Endothelial cell of hepatic sinusoid (primary cell): ENCODE data around the gene UGT1A6.

ENCODE experiments used
- in situ Hi-C: cut with HindIII; loops from 2 replicates; pipeline ENCODE4 v1.10.0; 2017; ENCODE audit warnings: low sequenced_read_pairs

The UGT1A6 gene

DNA sequence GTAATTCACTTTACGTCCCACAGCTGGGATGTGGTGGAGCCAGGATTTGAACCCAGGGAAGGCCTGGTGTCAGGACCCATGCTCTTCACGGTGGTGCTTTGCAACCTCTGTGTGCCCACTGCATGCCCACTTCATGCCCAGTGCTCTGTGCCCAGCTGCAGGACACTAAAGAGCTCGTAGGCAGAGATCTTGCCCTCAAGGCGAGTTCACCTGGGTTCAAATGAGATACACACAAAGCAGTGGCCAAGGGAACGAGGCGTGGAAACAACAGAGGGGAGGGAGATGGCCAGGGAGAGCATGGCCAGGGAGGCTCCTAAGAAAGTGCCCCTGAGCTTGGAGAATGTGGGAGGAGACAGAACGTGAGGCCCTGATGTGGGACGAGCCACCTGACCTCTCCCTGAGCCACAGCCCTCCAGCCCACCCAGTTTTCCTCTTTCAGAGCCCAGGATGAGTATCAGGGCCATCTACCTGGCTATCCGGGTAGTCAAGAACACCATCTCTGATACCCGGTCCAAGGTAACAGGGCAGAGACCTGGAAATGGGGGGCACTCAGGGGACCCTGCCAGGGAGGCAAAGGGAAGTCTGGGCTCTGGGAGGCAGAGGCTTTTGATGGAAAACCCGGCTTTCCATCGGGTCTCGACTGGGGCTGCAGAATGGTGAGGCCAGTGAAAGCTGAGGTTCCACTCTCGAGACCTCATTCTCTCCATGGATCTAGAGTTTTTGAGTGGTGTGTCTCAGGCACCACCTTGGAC, 105.8 kb downstream of the UGT1A6 start:
- in situ Hi-C loops = no loop called here

DNA sequence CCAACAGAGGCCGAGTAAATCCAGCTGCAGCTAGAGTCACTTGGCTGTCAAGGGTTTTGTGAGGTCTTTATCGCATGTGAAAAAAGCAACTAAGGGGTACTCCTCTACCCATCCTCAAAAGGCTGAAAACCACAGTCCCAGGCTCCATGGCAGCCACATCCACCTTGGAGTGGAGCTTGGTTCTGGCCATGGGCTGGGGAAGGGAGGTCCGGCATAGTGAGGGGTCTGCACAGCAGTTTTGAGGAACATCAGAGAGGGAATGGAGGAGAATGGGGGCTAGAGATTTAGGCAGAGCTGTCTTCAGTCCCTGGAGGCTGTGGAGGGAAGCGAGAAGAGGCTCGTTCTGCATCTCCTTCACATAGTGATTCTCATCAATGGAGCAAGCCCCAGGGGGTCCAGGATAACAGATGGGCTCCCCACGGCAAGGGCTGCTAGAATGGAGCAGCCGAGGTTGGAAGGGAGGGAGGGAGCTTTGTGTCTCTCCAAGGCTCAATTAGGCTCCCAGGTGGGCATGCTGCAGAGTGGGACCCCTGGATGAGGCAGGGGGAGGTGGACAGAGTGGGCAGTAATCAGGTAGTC, 106.5 kb downstream of the UGT1A6 start:
- in situ Hi-C loops = no loop called here

DNA sequence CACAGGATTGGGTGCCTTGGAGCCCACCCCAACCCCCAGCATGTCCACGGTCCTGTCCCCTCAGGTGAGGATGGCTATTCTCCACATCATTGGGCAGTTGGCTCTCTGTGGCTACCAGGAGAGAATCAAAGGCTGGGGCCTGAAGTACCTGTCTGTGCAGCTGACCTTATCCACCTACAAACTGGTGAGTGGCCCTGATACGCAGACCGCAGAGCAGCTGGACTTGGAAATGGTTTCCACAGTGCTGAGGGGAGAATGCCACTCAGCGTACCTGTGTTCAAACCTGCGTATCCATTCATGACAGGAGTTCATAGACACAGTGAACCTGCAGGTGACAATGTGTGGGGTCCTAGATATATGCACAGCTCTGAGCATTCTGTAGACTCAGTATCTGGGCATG, 107.0 kb downstream of the UGT1A6 start:
- in situ Hi-C loops = no loop called here

DNA sequence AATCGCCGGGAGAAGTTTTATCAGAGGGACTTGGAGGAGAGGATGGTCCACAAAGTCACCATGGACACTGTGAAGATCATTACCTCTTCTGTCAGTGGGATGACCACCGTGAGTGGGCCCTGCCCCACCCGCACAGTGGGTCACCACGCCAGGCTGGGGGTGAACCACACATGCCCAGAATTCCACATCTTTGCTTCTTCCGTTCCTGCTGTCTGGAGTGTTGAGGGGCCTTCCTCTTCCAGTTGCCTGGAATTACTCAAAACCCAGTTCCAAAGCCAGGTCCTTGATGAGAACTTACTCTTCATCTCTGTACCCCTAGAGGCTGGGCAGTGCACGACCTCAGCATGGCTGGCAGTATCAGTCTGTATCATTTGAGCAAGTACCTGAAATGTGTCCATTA, 107.5 kb downstream of the UGT1A6 start:
- in situ Hi-C loops = no loop called here

DNA sequence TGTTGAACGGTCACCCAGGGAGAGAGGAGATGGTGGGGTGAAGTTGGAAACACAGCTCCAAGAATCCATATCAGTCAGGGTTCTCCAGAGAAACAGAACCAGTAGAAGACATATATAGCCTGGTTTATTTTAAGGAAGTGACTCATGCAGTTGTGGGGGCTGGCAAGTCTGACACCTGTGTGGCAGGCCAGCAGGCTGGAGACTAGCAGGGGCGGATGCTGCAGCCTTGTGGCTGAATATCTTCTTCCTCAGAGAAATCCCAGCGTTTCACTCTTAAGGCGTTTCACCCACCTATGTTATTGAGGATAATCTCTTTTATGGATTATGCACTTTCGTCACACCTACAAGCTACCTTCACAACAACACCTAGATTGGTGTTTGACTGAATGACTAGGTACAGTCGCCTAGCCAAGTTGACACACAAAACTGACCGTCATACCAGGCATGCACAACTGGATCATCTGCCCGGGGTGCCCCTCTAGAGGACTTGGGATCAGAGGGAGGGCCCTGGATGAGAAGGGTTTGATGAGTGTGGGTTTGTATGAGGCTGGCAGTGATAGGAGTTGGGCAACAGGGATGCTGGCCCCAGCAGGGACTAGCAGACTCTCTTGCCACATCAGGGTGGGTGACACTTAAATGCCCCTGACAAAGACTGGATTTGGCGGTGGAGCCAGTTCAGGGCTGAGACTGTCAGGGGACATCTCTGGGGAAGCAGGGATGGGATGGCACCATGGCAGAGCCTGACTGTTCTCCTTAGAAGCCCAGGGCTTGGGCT, 108.9 kb downstream of the UGT1A6 start:
- in situ Hi-C loops = no loop called here

DNA sequence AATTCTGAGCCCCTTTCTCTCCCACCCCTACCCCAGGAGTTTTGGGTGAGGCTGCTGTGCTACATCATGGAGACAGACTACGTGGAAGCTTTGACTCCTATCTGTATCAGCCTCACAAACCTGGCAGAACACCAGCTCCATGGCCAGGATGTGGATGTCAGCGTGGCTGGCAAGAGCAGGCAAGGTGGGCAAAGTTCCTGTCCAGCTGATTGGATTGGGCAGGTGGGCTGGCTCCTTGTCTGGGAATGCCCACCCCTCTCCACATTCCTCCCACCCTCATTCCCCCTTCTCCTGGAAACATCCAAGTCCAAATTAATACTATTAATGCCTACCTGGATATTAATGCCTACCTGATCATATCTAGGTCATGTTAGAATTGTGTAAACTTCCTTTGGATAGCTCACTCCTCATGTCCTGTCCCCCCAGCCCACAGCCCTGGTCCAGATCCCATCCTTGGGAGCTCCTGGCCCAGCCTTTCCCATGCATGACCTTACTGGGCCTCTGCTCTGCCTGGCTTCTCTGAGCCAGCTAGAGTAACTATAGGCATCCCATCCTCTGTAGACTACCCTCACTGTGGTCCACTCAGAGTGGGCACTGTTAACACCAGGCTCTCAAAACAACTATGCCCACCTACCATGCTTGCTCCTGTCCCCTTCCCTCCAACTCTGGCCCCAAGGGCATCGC, 109.6 kb downstream of the UGT1A6 start:
- in situ Hi-C loops = no loop called here

DNA sequence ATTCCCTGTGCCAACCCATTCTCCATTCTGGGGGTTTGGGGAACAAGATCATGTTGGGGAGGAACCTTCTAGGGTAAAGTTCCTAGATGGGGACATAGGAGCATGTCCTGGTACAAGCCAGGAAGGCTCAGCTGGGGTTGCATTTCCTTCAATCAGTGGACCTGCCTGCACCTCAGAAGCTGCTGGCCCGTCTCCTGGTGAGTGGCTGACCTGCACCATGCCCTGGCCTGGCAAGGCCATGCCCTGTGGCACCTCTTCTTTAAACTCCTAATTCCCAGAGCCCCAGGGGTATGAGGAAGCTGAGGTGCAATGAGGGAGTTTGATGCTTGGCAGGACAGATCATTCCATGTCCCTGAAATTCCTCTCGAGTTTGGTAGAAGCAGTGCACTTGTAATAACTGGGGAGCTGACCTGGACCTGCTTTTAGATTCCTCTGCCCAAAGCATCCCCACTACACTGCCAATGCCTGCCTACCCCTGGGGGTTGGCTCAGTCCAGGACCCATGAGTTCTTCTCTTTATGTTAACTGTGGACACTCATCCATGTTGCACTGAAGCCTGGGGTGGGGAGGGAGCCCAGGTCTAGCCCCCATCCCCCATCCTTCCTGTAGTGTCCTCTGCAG, 110.7 kb downstream of the UGT1A6 start:
- in situ Hi-C loops = no loop called here

DNA sequence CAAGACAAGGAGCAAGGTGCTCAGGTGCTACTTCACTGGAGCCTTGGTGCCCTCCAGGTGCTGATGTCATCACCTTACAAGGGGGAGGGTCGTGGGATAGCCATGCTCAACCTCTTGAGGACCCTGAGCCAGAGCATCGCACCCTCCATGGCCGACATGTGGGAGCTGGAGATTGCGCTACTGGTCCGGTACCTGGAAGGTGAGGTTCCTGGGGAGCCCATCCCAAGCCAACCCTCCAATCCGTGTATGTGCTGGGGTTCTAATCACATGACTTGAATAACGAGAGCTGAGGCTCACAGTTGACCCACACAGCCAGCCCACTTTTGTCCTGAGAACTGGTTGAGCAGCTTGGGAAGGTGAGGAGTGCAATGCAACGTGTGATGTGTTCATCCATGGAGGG, 111.3 kb downstream of the UGT1A6 start:
- in situ Hi-C loops = no loop called here

DNA sequence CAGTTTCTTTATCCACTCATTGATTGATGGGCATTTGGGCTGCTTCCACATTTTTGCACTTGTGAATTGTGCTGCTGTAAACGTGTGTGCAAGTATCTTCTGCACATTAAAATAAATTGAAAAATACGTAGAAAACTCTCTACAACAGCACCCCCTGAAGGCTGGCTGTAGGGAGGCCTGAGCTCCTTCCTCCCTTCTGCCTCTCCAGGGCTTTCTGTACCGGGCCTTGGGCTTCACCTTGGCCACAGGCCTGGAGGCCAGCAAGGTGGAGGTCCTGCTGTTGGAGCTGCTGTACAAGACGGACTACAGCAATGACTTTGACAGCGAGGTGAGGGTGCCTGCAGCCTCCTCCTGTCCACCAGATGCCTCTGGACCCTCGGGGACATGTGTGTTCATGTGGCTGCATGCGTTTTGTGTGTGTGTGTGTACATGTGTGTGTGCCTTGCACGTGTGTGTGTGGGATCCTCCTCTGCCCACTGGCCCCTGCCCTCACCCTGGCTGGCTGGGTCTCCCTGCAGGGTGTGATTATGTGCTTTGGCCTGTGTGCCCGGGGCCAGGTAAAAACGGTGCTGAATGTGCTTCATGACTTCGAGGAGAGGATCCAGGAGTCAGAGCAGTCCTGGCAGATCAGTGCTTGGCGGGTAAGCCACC, 114.7 kb downstream of the UGT1A6 start:
- in situ Hi-C loops = loop anchor here (5.0 kb wide), 1 partner anchor 60 kb away; no protein-coding TSS in a partner anchor

DNA sequence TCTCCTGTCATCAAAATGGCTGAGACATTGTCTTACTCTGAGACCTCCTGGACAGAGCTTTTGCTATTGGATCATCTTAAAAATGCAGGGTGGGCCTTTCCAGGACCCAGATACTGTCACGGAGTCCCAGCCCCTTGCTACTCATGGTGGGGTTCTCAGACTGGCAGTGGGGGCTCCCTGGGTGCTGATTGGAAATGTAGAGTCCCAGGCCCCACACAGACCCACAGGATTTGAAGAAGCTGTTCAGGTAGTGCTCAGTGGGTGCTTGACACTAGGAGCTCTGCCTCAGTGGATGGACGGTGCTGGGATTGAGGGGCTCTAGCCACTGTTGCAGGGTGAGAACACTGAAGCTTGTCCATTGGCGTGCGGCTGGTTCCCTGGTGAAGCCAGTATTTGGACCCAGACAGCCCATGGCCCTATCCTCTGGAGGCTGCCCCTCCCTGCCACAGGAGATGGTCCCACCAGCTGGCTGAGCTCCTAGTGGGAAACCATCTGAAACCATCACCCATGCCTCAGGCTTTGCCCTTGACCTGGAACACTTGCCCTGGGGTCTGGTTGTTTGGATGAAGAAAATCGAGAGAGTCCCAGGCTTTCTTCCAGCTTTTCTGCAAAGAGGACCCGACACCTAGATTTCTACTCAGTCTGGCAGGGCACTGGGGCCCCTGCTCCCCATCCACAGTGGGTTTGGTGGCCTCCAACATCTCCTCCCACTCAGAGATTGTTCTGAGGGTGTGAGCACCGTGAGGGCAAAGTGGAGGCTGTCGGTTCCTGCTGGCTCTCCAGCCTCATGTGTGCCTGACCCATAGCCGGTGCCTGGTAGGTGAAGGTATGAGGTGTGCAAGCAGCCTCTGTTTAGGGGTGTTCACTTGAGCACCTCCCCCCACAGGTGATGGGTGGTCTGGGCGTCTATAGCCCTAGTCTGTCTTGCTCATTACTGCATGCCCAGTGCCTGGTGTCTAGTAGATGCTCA, 115.6 kb downstream of the UGT1A6 start:
- in situ Hi-C loops = loop anchor here (5.0 kb wide), 1 partner anchor 61 kb away; no protein-coding TSS in a partner anchor

DNA sequence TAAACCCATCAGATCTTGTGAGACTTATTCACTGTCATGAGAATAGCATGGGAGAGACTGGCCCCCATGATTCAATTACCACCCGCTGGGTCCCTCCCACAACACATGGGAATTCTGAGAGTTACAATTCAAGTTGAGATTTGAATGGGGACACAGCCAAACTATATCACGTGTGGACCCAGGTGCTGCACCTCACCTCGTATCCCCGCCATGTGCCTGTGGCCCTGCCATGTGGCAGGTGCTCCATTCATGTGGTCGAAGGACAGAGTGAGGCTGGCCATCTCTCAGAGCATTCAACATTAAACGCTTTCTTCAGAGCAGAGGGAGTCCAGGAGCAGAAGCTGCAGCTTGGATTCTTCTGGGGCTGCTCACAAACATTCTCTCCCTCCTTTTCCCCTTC, 117.7 kb downstream of the UGT1A6 start:
- in situ Hi-C loops = no loop called here

DNA sequence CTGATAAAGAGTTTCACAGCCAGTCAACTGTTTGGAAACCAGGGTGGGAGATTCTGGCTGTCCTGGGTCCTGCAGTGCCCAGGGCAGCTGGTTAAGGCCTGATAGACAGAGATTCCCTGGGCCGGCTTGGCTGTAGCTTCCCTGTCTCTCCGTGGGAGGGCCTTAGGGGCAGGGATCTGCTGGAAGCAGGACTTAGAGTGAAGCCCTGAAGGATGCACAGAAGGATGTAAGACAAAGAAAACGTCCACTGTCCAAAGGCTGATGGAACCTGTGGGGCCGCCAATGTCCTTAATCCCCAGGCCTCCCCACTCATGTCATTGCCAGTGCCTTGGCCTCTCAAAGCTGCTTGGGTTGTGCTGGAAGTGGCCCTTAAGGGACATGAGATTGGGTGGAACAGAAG, 118.4 kb downstream of the UGT1A6 start:
- in situ Hi-C loops = no loop called here

DNA sequence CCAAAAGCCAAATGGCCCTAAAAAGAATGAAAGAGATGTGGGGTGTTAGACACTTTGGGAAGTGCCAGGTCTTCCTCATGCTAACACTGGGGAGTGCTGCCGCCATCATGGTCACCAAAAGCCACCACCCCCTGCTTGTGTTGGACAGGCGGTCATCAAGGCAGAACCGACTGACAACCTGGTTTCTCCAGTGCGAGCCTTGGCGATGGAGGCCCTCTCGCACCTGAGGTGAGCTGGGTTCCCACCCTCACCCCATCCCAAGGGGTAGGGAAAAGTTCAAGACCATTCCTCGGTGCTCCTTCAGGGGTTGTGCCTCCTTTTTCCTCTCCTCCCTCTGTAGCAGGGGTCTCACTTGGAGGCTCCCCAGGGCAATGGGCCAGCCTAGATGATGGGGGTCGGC, 119.0 kb downstream of the UGT1A6 start:
- in situ Hi-C loops = no loop called here

DNA sequence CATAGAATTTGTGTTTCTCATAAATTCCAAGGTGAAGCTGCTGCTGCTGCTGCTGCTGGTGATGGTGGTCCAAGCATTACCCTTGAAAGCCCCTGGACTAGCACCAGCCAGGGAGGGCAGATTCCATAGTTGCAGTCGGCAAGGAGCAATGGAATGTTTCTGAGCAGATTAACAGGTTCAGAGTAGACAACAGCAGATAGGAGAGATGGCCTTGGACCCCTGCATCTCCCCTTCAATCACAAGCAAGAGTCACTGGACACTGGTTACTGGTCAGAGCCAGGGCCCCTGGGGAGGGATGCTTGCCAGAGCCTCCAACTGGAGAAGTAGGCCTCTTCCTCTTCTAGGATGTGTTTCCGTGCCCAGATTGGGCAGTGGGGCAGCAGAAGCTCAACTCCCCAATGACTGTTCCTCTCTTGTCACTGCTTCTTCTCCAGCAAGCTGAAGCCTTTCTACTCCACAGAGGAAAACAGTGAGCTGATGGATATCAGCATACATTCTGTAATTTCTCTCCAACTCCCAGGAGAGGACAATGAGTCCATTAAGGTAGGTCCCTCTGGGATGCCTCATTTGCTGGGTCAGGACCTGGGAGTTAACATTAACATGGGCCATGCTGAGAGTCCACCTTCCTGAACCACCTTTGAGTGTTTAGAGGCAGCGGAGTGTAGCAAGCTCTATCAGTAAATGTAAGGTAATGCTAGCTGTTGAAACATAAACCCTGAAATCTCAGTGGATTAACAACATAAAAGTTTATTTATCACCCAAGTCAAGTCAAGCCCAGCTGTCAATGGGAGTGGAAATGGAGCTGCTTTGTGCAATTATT, 120.8 kb downstream of the UGT1A6 start:
- in situ Hi-C loops = no loop called here

DNA sequence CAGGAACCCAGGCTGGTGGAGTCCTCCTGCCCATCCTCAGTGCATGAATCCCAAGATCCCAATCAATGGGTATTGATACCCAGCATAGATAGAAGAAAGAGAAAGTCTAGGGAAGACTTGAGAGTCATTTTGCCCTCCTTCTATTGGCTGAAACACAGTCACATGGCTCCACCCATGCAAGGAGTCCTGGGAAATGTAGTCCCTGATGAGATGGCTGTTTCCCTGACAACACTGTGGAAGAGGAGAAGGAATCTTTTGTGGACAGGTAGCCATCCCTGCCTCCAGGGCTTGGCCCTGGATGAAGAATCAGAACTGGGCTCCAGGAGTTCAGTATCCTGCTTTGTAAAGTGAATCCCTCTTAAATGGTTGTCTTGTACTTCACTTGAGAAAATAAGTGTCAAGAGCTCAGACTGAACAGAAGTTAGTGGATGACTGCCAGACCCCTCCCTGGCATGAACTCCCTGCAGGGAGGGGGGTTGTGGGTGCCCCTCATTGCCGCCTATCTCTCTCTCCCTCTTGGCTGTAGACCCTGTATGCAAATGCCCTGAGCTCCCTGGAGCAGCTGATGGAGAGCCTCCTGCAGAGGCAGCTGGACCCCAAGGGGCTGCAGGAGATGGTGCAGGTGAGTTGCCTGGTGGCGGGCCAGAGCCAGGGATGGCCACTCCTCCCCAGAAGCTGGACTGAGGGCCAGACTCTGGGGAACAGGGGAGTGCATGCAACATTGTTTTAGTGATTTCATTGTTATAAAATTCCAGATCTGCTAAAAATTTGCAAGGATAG, 121.6 kb downstream of the UGT1A6 start:
- in situ Hi-C loops = no loop called here

DNA sequence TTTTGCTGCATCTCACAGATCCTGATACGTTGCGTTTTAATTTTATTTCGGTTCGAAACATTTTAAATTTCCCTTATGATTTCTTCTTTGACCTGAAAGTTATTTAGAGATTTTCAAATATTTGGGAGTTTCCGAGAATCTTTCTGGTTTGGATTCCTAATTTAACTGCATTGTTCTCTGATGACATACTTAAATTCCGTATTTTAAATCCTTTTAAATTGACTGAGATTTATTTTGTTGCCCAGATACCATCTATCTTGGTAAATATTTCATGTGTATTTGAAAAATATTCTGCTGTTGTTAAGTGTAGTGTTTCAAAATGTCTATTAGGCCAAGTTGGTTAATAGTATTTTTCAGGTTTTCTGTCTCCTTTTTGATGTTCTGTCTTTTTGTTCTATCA, 123.2 kb downstream of the UGT1A6 start:
- in situ Hi-C loops = no loop called here

DNA sequence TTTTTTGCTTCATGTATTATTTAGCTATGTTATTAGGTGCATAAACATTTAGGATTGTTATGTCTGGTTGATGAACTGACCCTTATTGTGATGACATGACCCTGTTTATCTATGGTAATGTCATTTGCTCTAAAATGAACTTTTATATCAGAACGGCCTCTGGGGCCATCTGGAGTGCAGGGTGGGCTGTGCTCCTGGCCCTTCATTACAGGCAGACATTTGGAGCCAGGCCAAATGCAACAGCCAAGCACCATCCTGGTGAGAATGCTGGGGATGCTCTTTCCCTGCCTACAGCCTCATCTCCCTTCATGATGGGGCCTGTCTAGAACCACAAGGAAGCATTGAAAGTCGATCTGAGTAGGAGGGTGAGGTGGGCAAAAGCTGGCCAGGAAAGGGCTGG, 123.6 kb downstream of the UGT1A6 start:
- in situ Hi-C loops = no loop called here

DNA sequence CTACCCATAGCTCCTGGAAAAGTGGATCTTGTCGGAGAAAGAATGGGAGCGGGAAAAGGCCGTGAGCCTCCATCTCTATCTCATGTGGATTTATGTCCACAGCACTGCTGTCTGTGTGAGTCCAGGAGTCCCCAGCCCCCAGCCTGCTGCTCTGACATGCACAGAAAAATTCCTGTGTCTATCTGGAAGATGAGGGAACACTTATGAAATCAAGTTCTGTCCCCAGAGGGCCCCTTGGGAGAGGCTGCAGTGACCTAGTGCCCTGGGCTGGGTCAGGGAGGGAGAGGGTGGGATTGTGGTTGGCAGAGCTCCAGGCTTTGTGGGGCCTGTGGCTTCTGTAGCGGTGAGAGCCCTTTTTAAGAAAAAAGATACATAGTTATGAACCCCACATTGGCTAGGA, 124.1 kb downstream of the UGT1A6 start:
- in situ Hi-C loops = no loop called here
